ENCODE data around the gene OTP.

OTP gene

GRCh38 chr5:77599679-77600078 is 38.8 kb downstream of the OTP start:
- ATAC-seq, result no peak
- TF ChIP-seq ZNF565 (CRISPR knock-in tag; conservative IDR thresholded peaks at IDR 0.05; ENCODE audit: low read depth), result no peak
- TF ChIP-seq PATZ1 (CRISPR knock-in tag; IDR thresholded peaks at IDR 0.05; ENCODE audit: borderline replicate concordance), result no peak
- TF ChIP-seq ZC3H10 (CRISPR knock-in tag; IDR thresholded peaks at IDR 0.05), result no peak
- TF ChIP-seq CSRNP3 (CRISPR knock-in tag; IDR thresholded peaks at IDR 0.05), result no peak
- TF ChIP-seq PPARA (CRISPR knock-in tag; IDR thresholded peaks at IDR 0.05; ENCODE audit: borderline replicate concordance), result no peak
- no peak for TF ChIP-seq ZNF8 (CRISPR knock-in tag; IDR thresholded peaks at IDR 0.05)
- TF ChIP-seq TOX (CRISPR knock-in tag; IDR thresholded peaks at IDR 0.05; ENCODE audit: borderline replicate concordance), result no peak
- no peak for TF ChIP-seq GLIS3 (CRISPR knock-in tag; IDR thresholded peaks at IDR 0.05)
- no peak for TF ChIP-seq TSHZ2 (CRISPR knock-in tag; IDR thresholded peaks at IDR 0.05)
- no peak for TF ChIP-seq ISL1 (CRISPR knock-in tag; IDR thresholded peaks at IDR 0.05)
- no peak for TF ChIP-seq SNAI2 (CRISPR knock-in tag; IDR thresholded peaks at IDR 0.05)

- no peak for ATAC-seq
- TF ChIP-seq ARNTL (CRISPR knock-in tag; IDR thresholded peaks at IDR 0.05; ENCODE audit: borderline replicate concordance, low read depth) (no peak), ZNF565 (CRISPR knock-in tag; conservative IDR thresholded peaks at IDR 0.05; ENCODE audit: low read depth) (no peak), CSDC2 (CRISPR knock-in tag; IDR thresholded peaks at IDR 0.05) (no peak), TOX (CRISPR knock-in tag; IDR thresholded peaks at IDR 0.05; ENCODE audit: borderline replicate concordance) (no peak), CSRNP3 (CRISPR knock-in tag; IDR thresholded peaks at IDR 0.05) (no peak), CREB5 (CRISPR knock-in tag; IDR thresholded peaks at IDR 0.05; ENCODE audit: low read depth) (no peak), BACH2 (CRISPR knock-in tag; IDR thresholded peaks at IDR 0.05; ENCODE audit: borderline replicate concordance) (no peak), POU6F1 (CRISPR knock-in tag; IDR thresholded peaks at IDR 0.05; ENCODE audit: borderline replicate concordance, low read depth) (no peak), TCF4 (CRISPR knock-in tag; IDR thresholded peaks at IDR 0.05; ENCODE audit: borderline replicate concordance) (no peak), ZFP30 (CRISPR knock-in tag; IDR thresholded peaks at IDR 0.05) (no peak), ESRRG (CRISPR knock-in tag; IDR thresholded peaks at IDR 0.05) (no peak), PATZ1 (CRISPR knock-in tag; IDR thresholded peaks at IDR 0.05; ENCODE audit: borderline replicate concordance) (no peak)
Observed at GRCh38 chr5:77590347-77590746, 48.2 kb downstream of the OTP start.

Data from SK-N-SH treated with all-trans-retinoic acid at 6 μM for 48 hours (cell line).